HL-60/S4 treated with retinoic acid at 250 ng/mL for 4 days and 3 days (cell line): ENCODE results near the gene CACYBP.

Source experiments
- in situ Hi-C: fragments of 300-500 bp; cut with MboI; formaldehyde crosslinking; loops from 2 replicates; pipeline ENCODE4 v1.7.0; 2022; ENCODE audit warnings: low sequenced_read_pairs

Gene CACYBP

GRCh38 chr1:175054736-175055135, 55.0 kb downstream of the CACYBP start:
- in situ Hi-C loops = no loop called here
